A673 (cell line): Measurements from ENCODE around the gene TMEM179.

Experiments
- CTCF ChIP-seq: fragments of 300-800, 200-600 bp; sonication (generic); conservative IDR thresholded peaks from 2 replicates; pipeline ENCODE4 v1.5.1; 2017; ENCODE audit warnings: low read depth, mild to moderate bottlenecking, antibody characterized with exemption, low read length, moderate library complexity, mixed read lengths
- EZH2 ChIP-seq: fragments of 200-600 bp; sonication (generic); IDR thresholded peaks from 2 replicates; pipeline ENCODE4 v1.6.1; 2017; ENCODE audit warnings: borderline replicate concordance, low read depth, mild to moderate bottlenecking, mixed read lengths, antibody characterized with exemption, low read length; ENCODE audit not compliant: poor library complexity, severe bottlenecking

- TF ChIP-seq CTCF (no peak), EZH2 (no peak)
These were observed 26.7 kb downstream of the TMEM179 start for GRCh38 chr14:104577847-104578301.
